SU-DHL-6 (cell line): ENCODE measurements around the gene RANBP17.

Source experiments
- EZH2phosphoT487 ChIP-seq: fragments of 200-600 bp; sonication (generic), shearing (Covaris generic); conservative IDR thresholded peaks from 2 replicates; pipeline ENCODE4 v1.6.1; 2018; ENCODE audit warnings: mild to moderate bottlenecking, antibody characterized with exemption, low read length, moderate library complexity, mixed read lengths
- TF ChIP-seq, protein P1 (sequence below): fragments of 200-600 bp; sonication (generic); IDR thresholded peaks from one replicate; pipeline ENCODE4 v1.5.1; 2017; ENCODE audit warnings: antibody characterized with exemption, mild to moderate bottlenecking, low read length, moderate library complexity; ENCODE audit not compliant: insufficient read depth, poor library complexity, severe bottlenecking

DNA sequence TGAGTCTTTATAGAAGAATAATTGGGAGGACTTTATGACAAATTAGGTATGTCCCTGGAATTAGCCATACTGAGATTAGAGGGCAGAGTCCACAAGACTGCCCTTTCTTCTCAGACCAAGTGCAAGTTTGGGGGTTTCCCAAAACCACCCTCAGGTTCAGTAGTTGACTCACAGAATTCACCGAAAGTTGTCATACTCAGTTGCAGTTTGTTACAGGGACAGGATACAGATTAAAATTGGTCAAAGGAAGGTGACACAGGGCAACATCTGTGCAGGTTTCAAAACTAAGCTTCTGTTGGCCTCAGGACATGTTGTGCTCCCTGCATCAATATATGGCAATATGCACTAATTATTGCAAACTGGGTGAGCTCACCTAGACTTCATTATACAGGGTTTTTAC, 3.8 kb downstream of the RANBP17 start:
- TF ChIP-seq, protein P1, sequence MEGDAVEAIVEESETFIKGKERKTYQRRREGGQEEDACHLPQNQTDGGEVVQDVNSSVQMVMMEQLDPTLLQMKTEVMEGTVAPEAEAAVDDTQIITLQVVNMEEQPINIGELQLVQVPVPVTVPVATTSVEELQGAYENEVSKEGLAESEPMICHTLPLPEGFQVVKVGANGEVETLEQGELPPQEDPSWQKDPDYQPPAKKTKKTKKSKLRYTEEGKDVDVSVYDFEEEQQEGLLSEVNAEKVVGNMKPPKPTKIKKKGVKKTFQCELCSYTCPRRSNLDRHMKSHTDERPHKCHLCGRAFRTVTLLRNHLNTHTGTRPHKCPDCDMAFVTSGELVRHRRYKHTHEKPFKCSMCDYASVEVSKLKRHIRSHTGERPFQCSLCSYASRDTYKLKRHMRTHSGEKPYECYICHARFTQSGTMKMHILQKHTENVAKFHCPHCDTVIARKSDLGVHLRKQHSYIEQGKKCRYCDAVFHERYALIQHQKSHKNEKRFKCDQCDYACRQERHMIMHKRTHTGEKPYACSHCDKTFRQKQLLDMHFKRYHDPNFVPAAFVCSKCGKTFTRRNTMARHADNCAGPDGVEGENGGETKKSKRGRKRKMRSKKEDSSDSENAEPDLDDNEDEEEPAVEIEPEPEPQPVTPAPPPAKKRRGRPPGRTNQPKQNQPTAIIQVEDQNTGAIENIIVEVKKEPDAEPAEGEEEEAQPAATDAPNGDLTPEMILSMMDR: no peak
- TF ChIP-seq EZH2phosphoT487: no peak
